Stomach (tissue), 4 donors: ENCODE results near the gene SSUH2.

Experiments
- EP300 ChIP-seq: sonication (generic); formaldehyde crosslinking; IDR thresholded peaks from one replicate; pipeline ENCODE4 v1.6.1; 2017; ENCODE audit warnings: antibody characterized with exemption
- POLR2A ChIP-seq, 4 donors: fragments of 450-650 bp; IDR thresholded peaks; one replicate each; pipeline ENCODE4 v1.6.1; 2016; ENCODE audit warnings: antibody characterized with exemption in 4 of 4, control low read depth in 2 of 4, mild to moderate bottlenecking in 1 of 4, moderate library complexity in 1 of 4
- POLR2AphosphoS5 ChIP-seq, 3 donors: sonication (generic); formaldehyde crosslinking; IDR thresholded peaks; one replicate each; pipeline ENCODE4 v1.6.1; 2016; ENCODE audit warnings: antibody characterized with exemption in 3 of 3
- TF ChIP-seq, protein P1 (sequence below), 7 experiments: fragments of 450-650 bp in 4 of 7; fragments of 200-600 bp in 3 of 7; sonication (generic) in 3 of 7; IDR thresholded peaks; one replicate each; pipeline ENCODE4 v1.5.1; 2016 to 2019; ENCODE audit warnings: antibody characterized with exemption in 7 of 7, control low read depth in 2 of 7, mild to moderate bottlenecking in 1 of 7

DNA sequence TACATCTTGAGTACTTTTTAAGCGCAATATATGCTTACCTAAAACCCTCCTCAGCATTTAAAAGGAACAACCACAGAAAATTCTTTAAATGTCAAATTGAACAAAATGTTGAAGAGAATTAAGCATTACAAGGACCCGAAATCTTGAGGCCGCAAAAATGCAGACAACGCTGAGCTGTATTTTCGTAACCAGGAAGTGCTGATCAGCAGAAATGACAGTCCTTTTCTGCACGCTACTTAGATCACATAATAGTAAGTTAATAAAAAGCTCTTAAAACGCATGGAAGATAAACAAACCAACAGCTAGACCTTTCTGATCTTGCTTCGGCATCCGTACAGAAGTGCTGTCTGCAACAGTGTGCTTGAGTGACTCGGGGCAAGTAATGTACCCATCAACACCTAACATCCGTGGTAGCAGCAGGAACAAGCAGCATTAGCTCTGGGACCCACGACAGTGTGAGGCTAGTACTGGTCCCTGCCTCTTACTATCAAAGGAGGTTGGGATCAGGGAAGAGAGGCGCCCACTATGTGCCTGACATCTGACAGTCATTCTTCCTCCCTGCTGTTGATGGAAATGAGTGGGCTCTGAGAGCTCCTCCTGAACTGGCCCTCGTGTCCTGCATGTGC, 1.8 kb upstream of the SSUH2 start:
- TF ChIP-seq, protein P1, sequence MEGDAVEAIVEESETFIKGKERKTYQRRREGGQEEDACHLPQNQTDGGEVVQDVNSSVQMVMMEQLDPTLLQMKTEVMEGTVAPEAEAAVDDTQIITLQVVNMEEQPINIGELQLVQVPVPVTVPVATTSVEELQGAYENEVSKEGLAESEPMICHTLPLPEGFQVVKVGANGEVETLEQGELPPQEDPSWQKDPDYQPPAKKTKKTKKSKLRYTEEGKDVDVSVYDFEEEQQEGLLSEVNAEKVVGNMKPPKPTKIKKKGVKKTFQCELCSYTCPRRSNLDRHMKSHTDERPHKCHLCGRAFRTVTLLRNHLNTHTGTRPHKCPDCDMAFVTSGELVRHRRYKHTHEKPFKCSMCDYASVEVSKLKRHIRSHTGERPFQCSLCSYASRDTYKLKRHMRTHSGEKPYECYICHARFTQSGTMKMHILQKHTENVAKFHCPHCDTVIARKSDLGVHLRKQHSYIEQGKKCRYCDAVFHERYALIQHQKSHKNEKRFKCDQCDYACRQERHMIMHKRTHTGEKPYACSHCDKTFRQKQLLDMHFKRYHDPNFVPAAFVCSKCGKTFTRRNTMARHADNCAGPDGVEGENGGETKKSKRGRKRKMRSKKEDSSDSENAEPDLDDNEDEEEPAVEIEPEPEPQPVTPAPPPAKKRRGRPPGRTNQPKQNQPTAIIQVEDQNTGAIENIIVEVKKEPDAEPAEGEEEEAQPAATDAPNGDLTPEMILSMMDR (IDR thresholded peaks at IDR 0.05) = no peak
- TF ChIP-seq POLR2A (IDR thresholded peaks at IDR 0.05) (no peak), POLR2AphosphoS5 (IDR thresholded peaks at IDR 0.05) (no peak), EP300 (no peak)
